K562 (cell line): Measurements from ENCODE around the gene OPHN1. TPM values are rescaled to one million over a fixed set of nuclear protein-coding genes. Genes with fewer than 3 reads are reported as not detected.

Experiments used
- ATAC-seq: fragments of 200-7000 bp; cut with Tn5 transposase; 3 replicates; pipeline ENCODE4 v1.9.1; 2020; ENCODE audit warnings: moderate library complexity
- BruUV-seq: library from RNA; stranded (reverse); fragments of 400-500 nt; replicated peaks from 2 replicates; lab custom pipeline; 2021; lab: Mats Ljungman, UMichigan
- CTCF ChIA-PET: fragments of 300-600 bp; formaldehyde crosslinking; extraction: SDS; loops from one replicate; lab custom pipeline; 2021; ENCODE audit warnings: low intra/inter-chr PET ratio; lab: Yijun Ruan, JAX
- POLR2A ChIA-PET: fragments of 300-600, 350-650 bp; sonication (Branson Sonifier 250); formaldehyde crosslinking; extraction: SDS; loops from one replicate; lab custom pipeline; 2021; ENCODE audit warnings: antibody characterized with exemption, inconsistent platforms; lab: Yijun Ruan, JAX
- DNase-seq, 4 experiments: peaks; one replicate each; pipeline versions ENCODE4 v3.0.0 to v3.0.0-alpha.2; 2011 to 2018; ENCODE audit warnings: low spot score in 3 of 4, mixed read lengths in 3 of 4; ENCODE audit errors: extremely low read depth in 1 of 4
- FAIRE-seq: peaks from 2 replicates; lab custom pipeline; 2011; peaks lifted over from hg19 to GRCh38; lab: Jason Lieb, UNC
- H2AFZ ChIP-seq: 2 replicates; pipeline ENCODE4 v1.6.0; 2011; ENCODE audit warnings: low read depth, low read length, control low read depth, inconsistent platforms
- H3K27ac ChIP-seq: fragments of 200-600 bp; 3 replicates; pipeline ENCODE4 v1.8.0; 2011; ENCODE audit warnings: low read depth, mild to moderate bottlenecking, control low read depth, inconsistent platforms, low read length, moderate library complexity, mixed read lengths; ENCODE audit errors: extremely low read depth
- H3K27me3 ChIP-seq, 2 experiments: fragments of 300-600 bp in 1 of 2; 2 replicates in 1 of 2; 3 replicates in 1 of 2; pipeline versions ENCODE4 v1.6.0 to v1.8.0; 2011; ENCODE audit warnings: inconsistent platforms in 2 of 2, low read length in 2 of 2, mild to moderate bottlenecking in 1 of 2, mixed read lengths in 1 of 2, moderate library complexity in 1 of 2; ENCODE audit not compliant: control insufficient read depth in 2 of 2, insufficient read depth in 2 of 2
- H3K36me3 ChIP-seq: fragments of 300-600 bp; 3 replicates; pipeline ENCODE4 v1.8.0; 2011; ENCODE audit warnings: mild to moderate bottlenecking, low read length, inconsistent platforms; ENCODE audit not compliant: control insufficient read depth, insufficient read depth
- H3K4me1 ChIP-seq, 2 experiments: fragments of 200-600 bp in 1 of 2; replicated peaks in 1 of 2; 2 replicates in 1 of 2; 3 replicates in 1 of 2; pipeline versions ENCODE4 v1.5.1 to v1.8.0; 2011; ENCODE audit warnings: inconsistent platforms in 2 of 2, low read length in 2 of 2, mild to moderate bottlenecking in 1 of 2, mixed read lengths in 1 of 2, moderate library complexity in 1 of 2; ENCODE audit not compliant: control insufficient read depth in 2 of 2, insufficient read depth in 2 of 2
- H3K4me2 ChIP-seq: 2 replicates; pipeline ENCODE4 v1.6.1; 2011; ENCODE audit warnings: low read length, control low read depth, inconsistent platforms, mixed read lengths; ENCODE audit not compliant: insufficient read depth
- H3K4me3 ChIP-seq: fragments of 200-600 bp; sonication (generic), shearing (Covaris generic); 2 replicates; pipeline ENCODE4 v1.5.1; 2016; ENCODE audit warnings: control low read depth, inconsistent platforms
- H3K79me2 ChIP-seq: fragments of 200-600 bp; 3 replicates; pipeline ENCODE4 v1.8.0; 2011; ENCODE audit warnings: low read length, inconsistent platforms; ENCODE audit not compliant: control insufficient read depth, insufficient read depth
- H3K9ac ChIP-seq, 2 experiments: 2 replicates each; pipeline versions ENCODE4 v1.6.0 to v1.6.1; 2011; ENCODE audit warnings: low read depth in 2 of 2, low read length in 2 of 2, control low read depth in 1 of 2, inconsistent platforms in 1 of 2, mild to moderate bottlenecking in 1 of 2, mixed read lengths in 1 of 2; ENCODE audit not compliant: insufficient read depth in 1 of 2
- H3K9me1 ChIP-seq: one replicate; pipeline ENCODE4 v1.6.0; 2011; ENCODE audit warnings: inconsistent platforms, mild to moderate bottlenecking, low read length, moderate library complexity; ENCODE audit not compliant: control insufficient read depth, insufficient read depth
- H3K9me3 ChIP-seq: replicated peaks from 2 replicates; pipeline ENCODE4 v1.5.1; 2011; ENCODE audit warnings: low read depth, low read length, inconsistent platforms; ENCODE audit not compliant: control insufficient read depth, insufficient read depth
- H4K20me1 ChIP-seq: replicated peaks from 2 replicates; pipeline ENCODE4 v1.6.1; 2011; ENCODE audit warnings: low read length, inconsistent platforms, mixed read lengths; ENCODE audit not compliant: control insufficient read depth, insufficient read depth
- FOS ChIP-seq: IDR thresholded peaks from 3 replicates; pipeline ENCODE4 v1.6.1; 2011; ENCODE audit not compliant: insufficient read length; ENCODE audit errors: extremely low read depth
- NFRKB ChIP-seq: fragments of 450-650 bp; IDR thresholded peaks from 2 replicates; pipeline ENCODE4 v1.6.1; 2016; ENCODE audit warnings: low read depth
- ZFX ChIP-seq: sonication (generic); formaldehyde crosslinking; IDR thresholded peaks from 2 replicates; pipeline ENCODE4 v1.8.0; 2022; ENCODE audit warnings: mild to moderate bottlenecking, missing genetic modification reagents, moderate library complexity
- WGBS: fragments of 100-300 bp; shearing (Covaris generic); methylation state at CpG from one replicate; pipeline ENCODE4 v1.1.6; 2016; ENCODE audit warnings: low coverage, mixed read lengths; ENCODE audit not compliant: insufficient coverage; ENCODE audit errors: missing lambda C conversion rate; 5-methylcytosine and 5-hydroxymethylcytosine counted together
- in situ Hi-C: fragments of 300-500 bp; cut with MboI; formaldehyde crosslinking; loops from 4 replicates; pipeline ENCODE4 v1.15.0; 2018; ENCODE audit warnings: inconsistent platforms, mixed read lengths
- intact Hi-C: fragments of 100-400 bp; cut with micrococcal nuclease; formaldehyde crosslinking; loops from 2 replicates; pipeline ENCODE4 v1.14.2; 2022
- polyA plus RNA-seq, 8 experiments: library from polyadenylated mRNA; depleted of rRNA in 4 of 8; stranded (reverse) in 5 of 8; unstranded in 3 of 8; fragments of >200 nt; fragmentation: Nextera tagmentation in 2 of 8; fragmentation: Illumina TruSeq in 1 of 8; extraction: Ambion mirVana in 2 of 8; extraction: Trizol in 1 of 8; gene quantifications; 2 replicates each; pipeline versions ENCODE4 v1.2.1 to v1.2.3, GENCODE V29; 2011 to 2014; ENCODE audit warnings: inconsistent platforms in 1 of 8, missing spikeins in 1 of 8
- total RNA-seq, 7 experiments: library from RNA; depleted of rRNA in 6 of 7; stranded (reverse); fragments of >200 nt in 6 of 7; fragmentation: Illumina TruSeq in 2 of 7; extraction: Trizol in 2 of 7; gene quantifications; 2 replicates each; pipeline versions ENCODE4 v1.2.1 to v1.2.3, GENCODE V29; 2011 to 2021; ENCODE audit warnings: low replicate concordance in 1 of 7
- TF ChIP-seq, protein P1 (sequence below): IDR thresholded peaks from 2 replicates; pipeline ENCODE4 v1.6.1; 2016; ENCODE audit warnings: missing genetic modification characterization, missing compliant biosample characterization

OPHN1 gene
- total and polyA plus RNA-seq, 9 of the 15 experiments (the other 6 are each of a cell fraction or from before 2014, with no cell fraction given), result 0.28 to 1.8 (median 1.0) TPM

GRCh38 chrX:68287419-68287818, 145.9 kb downstream of the OPHN1 start:
- Histone ChIP-seq H2AFZ (no peak overlapping the region), H3K27ac (no peak overlapping the region), H3K4me2 (no peak overlapping the region), H3K9me1 (no peaks in the 10 kb centered on the region), H3K9me3 (no peaks in the 10 kb centered on the region), H3K27me3 (no peaks in the 10 kb centered on the region), H3K79me2 (no peaks in the 10 kb centered on the region), H3K4me3 (no peak overlapping the region), H3K9ac (no peak overlapping the region), H3K36me3 (no peaks in the 10 kb centered on the region), H4K20me1 (no peaks in the 10 kb centered on the region), H3K4me1 (no peaks in the 10 kb centered on the region)
- TF ChIP-seq, protein P1, sequence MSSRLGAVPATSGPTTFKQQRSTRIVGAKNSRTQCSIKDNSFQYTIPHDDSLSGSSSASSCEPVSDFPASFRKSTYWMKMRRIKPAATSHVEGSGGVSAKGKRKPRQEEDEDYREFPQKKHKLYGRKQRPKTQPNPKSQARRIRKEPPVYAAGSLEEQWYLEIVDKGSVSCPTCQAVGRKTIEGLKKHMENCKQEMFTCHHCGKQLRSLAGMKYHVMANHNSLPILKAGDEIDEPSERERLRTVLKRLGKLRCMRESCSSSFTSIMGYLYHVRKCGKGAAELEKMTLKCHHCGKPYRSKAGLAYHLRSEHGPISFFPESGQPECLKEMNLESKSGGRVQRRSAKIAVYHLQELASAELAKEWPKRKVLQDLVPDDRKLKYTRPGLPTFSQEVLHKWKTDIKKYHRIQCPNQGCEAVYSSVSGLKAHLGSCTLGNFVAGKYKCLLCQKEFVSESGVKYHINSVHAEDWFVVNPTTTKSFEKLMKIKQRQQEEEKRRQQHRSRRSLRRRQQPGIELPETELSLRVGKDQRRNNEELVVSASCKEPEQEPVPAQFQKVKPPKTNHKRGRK, result 0 out of 2 replicates have a peak, but pooled peaks have one; percentile 66
- no peak for TF ChIP-seq ZFX
- POLR2A ChIA-PET, result interaction anchor here (0.6 kb wide), 1 partner anchor 440 kb away, joined by 3 read pairs; no protein-coding TSS in a partner anchor
- ATAC-seq, result no peak
- BruUV-seq, result no TSS peak
- DNase-seq, result no peak
- 23% methylated on average over 3 of the region's 3 CpGs for WGBS
- intact Hi-C loops, result no loop called here
- in situ Hi-C loops, result no loop called here
- CTCF ChIA-PET, result no interaction called here
- FAIRE-seq, result no peak

DNA sequence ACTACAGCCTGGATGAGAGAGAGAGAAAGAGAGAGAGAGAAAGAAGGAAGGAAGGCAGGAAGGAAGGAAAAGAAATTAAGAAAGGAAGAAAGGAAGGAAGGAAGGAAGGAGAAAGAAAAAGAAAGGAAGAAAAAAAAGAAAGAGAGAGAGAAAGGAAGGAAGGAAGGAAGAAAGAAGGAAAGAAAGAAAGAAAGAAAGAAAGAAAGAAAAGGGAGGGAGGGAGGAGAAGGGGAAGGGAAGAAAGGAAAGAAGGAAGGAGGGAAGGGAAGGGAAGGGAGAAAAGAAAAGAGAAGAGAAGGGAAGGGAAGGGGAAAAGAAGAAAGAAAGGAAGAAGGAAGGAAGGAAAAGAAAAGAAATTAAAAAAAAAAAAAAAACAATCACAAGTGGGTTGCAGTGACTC, 146.3 kb downstream of the OPHN1 start:
- no peaks in the 10 kb centered on the region for H3K4me1 ChIP-seq
- H3K27me3 ChIP-seq, result no peaks in the 10 kb centered on the region
- intact Hi-C loops, result no loop called here
- H3K9ac ChIP-seq, result no peak overlapping the region
- H3K79me2 ChIP-seq, result no peaks in the 10 kb centered on the region
- H2AFZ ChIP-seq, result no peak overlapping the region
- in situ Hi-C loops, result no loop called here
- BruUV-seq, result no TSS peak
- no peak overlapping the region for H3K27ac ChIP-seq
- H3K4me3 ChIP-seq, result no peak overlapping the region
- no peak overlapping the region for H3K4me2 ChIP-seq
- no peak for ATAC-seq
- TF ChIP-seq, protein P1, result peak; percentile 93
- TF ChIP-seq NFRKB (no peak), FOS (no peak)
- TF ChIP-seq, all 486 proteins: peak for 1
- FAIRE-seq (no peak), DNase-seq (no peak)
- no peaks in the 10 kb centered on the region for H4K20me1 ChIP-seq
- H3K9me1 ChIP-seq, result no peaks in the 10 kb centered on the region
- H3K9me3 ChIP-seq, result no peaks in the 10 kb centered on the region
- ChIA-PET CTCF (no interaction called here), POLR2A (interaction anchor here (1.0 kb wide), 1 partner anchor 10 kb away, joined by 4 read pairs; no protein-coding TSS in a partner anchor)
- H3K36me3 ChIP-seq, result no peaks in the 10 kb centered on the region
